HFF-Myc (cell line): ENCODE results near the gene HOXD13.

Experiments
- DNase-seq: peaks from one replicate; pipeline ENCODE4 v3.0.0-alpha.2; 2011; ENCODE audit warnings: low read depth; ENCODE audit errors: extremely low read depth
- H3K4me3 ChIP-seq: replicated peaks from 2 replicates; pipeline ENCODE4 v1.5.1; 2011; ENCODE audit warnings: low read depth, mild to moderate bottlenecking, control low read depth, low read length
- TF ChIP-seq, protein P1 (sequence below): IDR thresholded peaks from 2 replicates; pipeline ENCODE4 v1.5.1; 2012; ENCODE audit warnings: mild to moderate bottlenecking, low read depth, low read length, control low read depth; ENCODE audit errors: missing control alignments

Gene HOXD13

GRCh38 chr2:176081837-176082524 is 10.5 kb upstream of the HOXD13 start:
- DNase-seq, result no peak
- TF ChIP-seq, protein P1, sequence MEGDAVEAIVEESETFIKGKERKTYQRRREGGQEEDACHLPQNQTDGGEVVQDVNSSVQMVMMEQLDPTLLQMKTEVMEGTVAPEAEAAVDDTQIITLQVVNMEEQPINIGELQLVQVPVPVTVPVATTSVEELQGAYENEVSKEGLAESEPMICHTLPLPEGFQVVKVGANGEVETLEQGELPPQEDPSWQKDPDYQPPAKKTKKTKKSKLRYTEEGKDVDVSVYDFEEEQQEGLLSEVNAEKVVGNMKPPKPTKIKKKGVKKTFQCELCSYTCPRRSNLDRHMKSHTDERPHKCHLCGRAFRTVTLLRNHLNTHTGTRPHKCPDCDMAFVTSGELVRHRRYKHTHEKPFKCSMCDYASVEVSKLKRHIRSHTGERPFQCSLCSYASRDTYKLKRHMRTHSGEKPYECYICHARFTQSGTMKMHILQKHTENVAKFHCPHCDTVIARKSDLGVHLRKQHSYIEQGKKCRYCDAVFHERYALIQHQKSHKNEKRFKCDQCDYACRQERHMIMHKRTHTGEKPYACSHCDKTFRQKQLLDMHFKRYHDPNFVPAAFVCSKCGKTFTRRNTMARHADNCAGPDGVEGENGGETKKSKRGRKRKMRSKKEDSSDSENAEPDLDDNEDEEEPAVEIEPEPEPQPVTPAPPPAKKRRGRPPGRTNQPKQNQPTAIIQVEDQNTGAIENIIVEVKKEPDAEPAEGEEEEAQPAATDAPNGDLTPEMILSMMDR, result no peak
- no peak overlapping the region for H3K4me3 ChIP-seq

DNA sequence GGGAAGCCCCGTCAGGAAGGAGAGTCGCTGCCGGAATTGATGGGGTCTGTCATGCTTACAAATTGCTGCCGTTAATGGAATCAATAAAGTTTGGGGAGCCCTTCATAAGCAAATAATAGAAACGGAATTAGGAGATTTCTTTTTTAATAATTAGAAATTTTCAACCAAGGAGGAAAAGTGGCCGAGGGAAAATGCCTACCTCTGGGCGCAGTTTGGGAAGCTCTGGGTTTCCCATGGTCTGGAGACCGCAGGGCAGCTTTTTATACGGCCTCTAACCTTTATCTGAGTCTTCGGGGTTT is 10.0 kb upstream of the HOXD13 start:
- TF ChIP-seq, protein P1, result no peak
- H3K4me3 ChIP-seq, result no peak overlapping the region
- no peak for DNase-seq

- H3K4me3 ChIP-seq, result no peak overlapping the region
- no peak for DNase-seq
- TF ChIP-seq, protein P1, result no peak
These were observed 9.4 kb upstream of the HOXD13 start for GRCh38 chr2:176082824-176083751.

DNA sequence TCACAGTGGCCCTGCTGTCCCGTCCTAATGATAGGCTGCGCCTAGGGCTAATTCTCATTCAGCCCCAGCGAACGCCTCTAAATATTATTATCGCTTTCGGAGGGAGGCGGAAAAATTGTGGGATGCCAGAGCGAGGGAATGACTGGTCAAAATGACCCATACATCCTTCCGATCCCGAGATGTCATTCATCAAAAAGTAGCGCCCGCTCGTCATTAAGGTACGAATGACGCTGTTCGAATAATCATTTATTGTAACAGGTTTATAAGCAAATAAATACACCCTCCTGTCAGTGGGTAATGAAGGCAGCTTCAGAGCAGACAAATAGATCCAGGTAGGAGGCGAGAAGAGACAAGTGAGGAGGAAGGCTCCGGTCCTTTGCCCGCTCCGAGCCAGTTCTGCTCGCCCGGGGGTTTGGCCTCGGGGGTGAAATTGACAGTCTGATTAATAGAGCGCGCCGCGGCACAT is 8.7 kb upstream of the HOXD13 start, which contains the start of gene EVX2:
Gene EVX2 (minus strand): TSS at position 167 of the 466 bp plus-strand sequence. CDS start 186 bp downstream, outside the sequence.
- H3K4me3 ChIP-seq, result no peak within 1 kb of the TSS
- TF ChIP-seq, protein P1, result no peak
- no peak for DNase-seq

DNA sequence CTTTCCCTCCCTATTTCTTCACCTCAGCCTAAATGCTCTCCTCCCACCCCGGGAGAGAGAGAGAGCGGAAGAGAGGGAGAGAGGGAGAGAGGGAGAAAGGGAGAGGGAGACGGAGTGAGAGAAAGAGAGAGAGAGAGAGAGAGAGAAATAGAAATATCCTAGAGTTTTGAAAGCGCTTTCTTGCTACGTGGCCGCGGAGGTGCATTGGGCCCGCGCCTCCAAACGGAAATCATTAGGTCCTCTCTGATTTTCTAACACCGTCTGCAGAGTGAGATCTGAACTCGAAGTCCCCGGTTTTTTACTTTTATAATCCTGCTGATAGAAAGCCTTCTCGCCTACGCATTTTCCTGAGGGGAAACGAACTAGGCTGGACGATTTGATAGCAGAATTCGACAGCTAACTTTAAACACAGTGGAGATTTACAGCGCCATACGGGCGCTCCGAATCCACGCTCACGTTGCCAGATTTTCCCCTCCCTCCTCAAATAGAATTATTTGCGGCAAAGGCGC is 7.9 kb upstream of the HOXD13 start:
- no peak overlapping the region for H3K4me3 ChIP-seq

DNA sequence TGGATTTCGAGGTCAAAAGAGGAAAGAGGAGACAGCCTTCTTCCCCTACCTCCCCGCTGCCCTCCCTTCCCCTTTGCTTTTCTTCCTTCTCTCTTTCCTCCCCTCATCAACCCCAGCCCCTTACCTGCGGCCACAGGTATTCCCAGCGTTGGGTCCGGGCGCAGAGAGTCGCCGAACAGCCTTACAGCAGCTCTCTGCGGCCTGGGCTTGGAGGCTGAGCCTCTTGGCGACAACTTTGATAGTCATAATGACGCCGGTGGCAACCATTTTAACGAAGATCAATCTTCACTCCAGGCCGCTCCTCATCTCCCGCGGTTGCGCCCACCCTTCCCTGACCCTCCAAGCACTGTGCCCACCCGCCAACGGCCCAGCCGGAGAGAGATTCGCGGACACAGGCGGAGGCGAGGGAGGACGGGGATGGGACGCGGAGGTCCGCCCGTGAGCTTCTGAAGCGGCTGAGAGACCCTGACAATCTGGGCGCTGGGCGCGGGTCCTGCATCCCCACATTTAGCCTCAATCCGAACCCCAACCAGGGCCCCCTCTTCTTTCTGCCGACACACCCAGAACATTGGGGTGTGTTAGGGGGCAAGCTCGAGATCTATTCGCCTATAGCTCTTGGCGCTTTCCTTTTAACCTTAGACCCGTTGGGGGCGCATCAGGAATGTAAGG is 7.3 kb upstream of the HOXD13 start:
- no peak for DNase-seq
- TF ChIP-seq, protein P1, result no peak
- no peak overlapping the region for H3K4me3 ChIP-seq

More for the DNA sequence above, 7.9 kb upstream of the HOXD13 start:
- no peak for DNase-seq
- TF ChIP-seq, protein P1, result no peak
